ENCODE results near the gene THYN1. TPM values are rescaled to one million over a fixed set of nuclear protein-coding genes. Genes with fewer than 3 reads are reported as not detected.

The THYN1 gene
- total and polyA plus RNA-seq, 2 of the 13 experiments (the other 11 are each of a cell fraction or from before 2014, with no cell fraction given), result 36.1 to 87.6 TPM

DNA sequence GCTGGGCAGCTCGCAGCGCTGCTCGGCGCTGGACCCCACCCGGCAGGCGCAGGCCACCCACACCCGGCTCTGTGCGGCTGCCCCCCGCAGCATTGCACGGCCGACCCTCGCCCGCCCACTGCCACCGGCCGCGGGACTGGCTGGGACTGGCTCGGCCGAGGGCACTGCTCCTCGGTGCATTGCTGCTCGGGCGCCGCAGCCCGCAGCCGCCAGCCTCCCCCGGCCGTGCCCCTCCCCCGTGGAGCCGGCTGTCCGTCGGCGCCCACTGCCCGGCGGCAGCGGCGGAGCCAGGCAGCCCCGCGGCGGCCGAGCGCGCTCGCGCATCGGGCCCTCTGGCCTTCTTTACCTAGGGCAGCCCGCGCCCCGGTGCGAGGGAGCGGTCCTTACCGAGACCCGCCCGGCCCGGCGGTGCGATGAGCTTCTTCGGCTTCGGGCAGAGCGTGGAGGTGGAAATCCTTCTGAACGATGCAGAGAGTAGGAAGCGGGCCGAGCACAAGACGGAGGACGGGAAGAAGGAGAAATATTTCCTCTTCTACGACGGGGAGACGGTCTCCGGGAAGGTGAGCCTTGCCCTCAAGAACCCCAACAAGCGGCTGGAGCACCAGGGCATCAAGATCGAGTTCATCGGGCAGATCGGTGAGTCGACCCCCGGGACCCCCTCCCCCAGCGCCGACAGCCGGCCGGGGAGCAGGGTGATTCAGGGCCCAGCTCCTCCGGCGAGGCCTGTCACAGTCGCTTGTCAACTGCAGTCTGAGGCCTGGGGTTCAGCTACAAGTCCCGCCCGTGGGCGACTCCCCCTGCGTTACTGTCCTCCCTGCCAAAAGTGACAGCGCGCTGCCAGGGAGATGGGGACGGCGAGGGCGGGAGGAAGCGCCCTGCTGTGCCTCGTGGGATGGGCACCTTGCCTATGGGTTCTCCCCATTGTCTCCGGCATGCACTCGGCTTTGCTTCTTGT is 28.2 kb downstream of the THYN1 start (continued):
- TF ChIP-seq, protein P1, sequence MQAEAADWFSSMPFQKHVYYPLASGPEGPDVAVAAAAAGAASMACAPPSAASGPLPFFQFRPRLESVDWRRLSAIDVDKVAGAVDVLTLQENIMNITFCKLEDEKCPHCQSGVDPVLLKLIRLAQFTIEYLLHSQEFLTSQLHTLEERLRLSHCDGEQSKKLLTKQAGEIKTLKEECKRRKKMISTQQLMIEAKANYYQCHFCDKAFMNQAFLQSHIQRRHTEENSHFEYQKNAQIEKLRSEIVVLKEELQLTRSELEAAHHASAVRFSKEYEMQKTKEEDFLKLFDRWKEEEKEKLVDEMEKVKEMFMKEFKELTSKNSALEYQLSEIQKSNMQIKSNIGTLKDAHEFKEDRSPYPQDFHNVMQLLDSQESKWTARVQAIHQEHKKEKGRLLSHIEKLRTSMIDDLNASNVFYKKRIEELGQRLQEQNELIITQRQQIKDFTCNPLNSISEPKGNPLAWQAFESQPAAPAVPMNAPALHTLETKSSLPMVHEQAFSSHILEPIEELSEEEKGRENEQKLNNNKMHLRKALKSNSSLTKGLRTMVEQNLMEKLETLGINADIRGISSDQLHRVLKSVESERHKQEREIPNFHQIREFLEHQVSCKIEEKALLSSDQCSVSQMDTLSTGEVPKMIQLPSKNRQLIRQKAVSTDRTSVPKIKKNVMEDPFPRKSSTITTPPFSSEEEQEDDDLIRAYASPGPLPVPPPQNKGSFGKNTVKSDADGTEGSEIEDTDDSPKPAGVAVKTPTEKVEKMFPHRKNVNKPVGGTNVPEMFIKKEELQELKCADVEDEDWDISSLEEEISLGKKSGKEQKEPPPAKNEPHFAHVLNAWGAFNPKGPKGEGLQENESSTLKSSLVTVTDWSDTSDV (CRISPR knock-in tag; IDR thresholded peaks at IDR 0.05), result no peak
- TF ChIP-seq PRMT3 (CRISPR knock-in tag; IDR thresholded peaks at IDR 0.05; ENCODE audit: borderline replicate concordance, low read depth) (no peak), SNRNP70 (IDR thresholded peaks at IDR 0.05; ENCODE audit: low read depth, low read length) (no peak), POLR2A (IDR thresholded peaks at IDR 0.05; ENCODE audit: insufficient read depth in 1 of 2, low read depth in 2 of 2, low read length in 2 of 2) (peak in 1 of 2 experiments; percentile 79; a peak in 2 of 4 replicates), ZFP41 (CRISPR knock-in tag; IDR thresholded peaks at IDR 0.05; ENCODE audit: borderline replicate concordance) (no peak), ZNF552 (CRISPR knock-in tag; IDR thresholded peaks at IDR 0.05; ENCODE audit: borderline replicate concordance) (no peak), TARDBP (CRISPR knock-in tag; IDR thresholded peaks at IDR 0.05) (no peak), ZNF780A (CRISPR knock-in tag; IDR thresholded peaks at IDR 0.05) (no peak), MAFG (CRISPR knock-in tag; IDR thresholded peaks at IDR 0.05) (no peak), ARID2 (CRISPR knock-in tag; IDR thresholded peaks at IDR 0.05; ENCODE audit: borderline replicate concordance) (no peak), ZBTB20 (CRISPR knock-in tag; IDR thresholded peaks at IDR 0.05; ENCODE audit: borderline replicate concordance, low read depth) (no peak), NFKBIZ (CRISPR knock-in tag; IDR thresholded peaks at IDR 0.05) (no peak), ZNF747 (CRISPR knock-in tag; IDR thresholded peaks at IDR 0.05; ENCODE audit: borderline replicate concordance) (no peak), EEA1 (CRISPR knock-in tag; IDR thresholded peaks at IDR 0.05; ENCODE audit: borderline replicate concordance) (no peak), ZSCAN9 (CRISPR knock-in tag; IDR thresholded peaks at IDR 0.05; ENCODE audit: borderline replicate concordance) (no peak)
- TF ChIP-seq, protein P2, sequence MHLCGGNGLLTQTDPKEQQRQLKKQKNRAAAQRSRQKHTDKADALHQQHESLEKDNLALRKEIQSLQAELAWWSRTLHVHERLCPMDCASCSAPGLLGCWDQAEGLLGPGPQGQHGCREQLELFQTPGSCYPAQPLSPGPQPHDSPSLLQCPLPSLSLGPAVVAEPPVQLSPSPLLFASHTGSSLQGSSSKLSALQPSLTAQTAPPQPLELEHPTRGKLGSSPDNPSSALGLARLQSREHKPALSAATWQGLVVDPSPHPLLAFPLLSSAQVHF (CRISPR knock-in tag; IDR thresholded peaks at IDR 0.05), result no peak
- TF ChIP-seq, protein P3, sequence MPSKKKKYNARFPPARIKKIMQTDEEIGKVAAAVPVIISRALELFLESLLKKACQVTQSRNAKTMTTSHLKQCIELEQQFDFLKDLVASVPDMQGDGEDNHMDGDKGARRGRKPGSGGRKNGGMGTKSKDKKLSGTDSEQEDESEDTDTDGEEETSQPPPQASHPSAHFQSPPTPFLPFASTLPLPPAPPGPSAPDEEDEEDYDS (CRISPR knock-in tag; IDR thresholded peaks at IDR 0.05), result no peak
- TF ChIP-seq, protein P4, sequence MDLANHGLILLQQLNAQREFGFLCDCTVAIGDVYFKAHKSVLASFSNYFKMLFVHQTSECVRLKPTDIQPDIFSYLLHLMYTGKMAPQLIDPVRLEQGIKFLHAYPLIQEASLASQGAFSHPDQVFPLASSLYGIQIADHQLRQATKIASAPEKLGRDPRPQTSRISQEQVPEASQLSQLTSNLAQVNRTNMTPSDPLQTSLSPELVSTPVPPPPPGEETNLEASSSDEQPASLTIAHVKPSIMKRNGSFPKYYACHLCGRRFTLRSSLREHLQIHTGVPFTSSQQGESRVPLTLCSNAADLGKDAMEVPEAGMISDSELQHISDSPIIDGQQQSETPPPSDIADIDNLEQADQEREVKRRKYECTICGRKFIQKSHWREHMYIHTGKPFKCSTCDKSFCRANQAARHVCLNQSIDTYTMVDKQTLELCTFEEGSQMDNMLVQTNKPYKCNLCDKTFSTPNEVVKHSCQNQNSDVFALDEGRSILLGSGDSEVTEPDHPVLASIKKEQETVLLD (CRISPR knock-in tag; IDR thresholded peaks at IDR 0.05; ENCODE audit: low read depth), result no peak; the same call in 1 of the 2 replicates
